H9 (cell line): ENCODE data around the gene ODF2. TPM values are rescaled to one million over a fixed set of nuclear protein-coding genes. Genes with fewer than 3 reads are reported as not detected.

Experiments
- DNase-seq: peaks from one replicate; pipeline ENCODE4 v3.0.0-alpha.2; 2017
- H2AFZ ChIP-seq: one replicate; pipeline ENCODE4 v1.6.1; 2013; ENCODE audit warnings: mild to moderate bottlenecking, low read length, control low read depth, moderate library complexity
- H2AK5ac ChIP-seq: 2 replicates; pipeline ENCODE4 v1.6.1; 2013; ENCODE audit warnings: low read length, control low read depth, mixed read lengths; ENCODE audit not compliant: insufficient read length
- H2BK120ac ChIP-seq: one replicate; pipeline ENCODE4 v1.6.1; 2013; ENCODE audit warnings: low read depth, mild to moderate bottlenecking, low read length, control low read depth, inconsistent platforms; ENCODE audit not compliant: poor library complexity, severe bottlenecking
- H2BK12ac ChIP-seq: 2 replicates; pipeline ENCODE4 v1.6.1; 2013; ENCODE audit warnings: low read length, control low read depth, mixed read lengths, low read depth; ENCODE audit not compliant: insufficient read length
- H2BK15ac ChIP-seq: 2 replicates; pipeline ENCODE4 v1.6.1; 2013; ENCODE audit warnings: low read depth, low read length, control low read depth
- H2BK20ac ChIP-seq: one replicate; pipeline ENCODE4 v1.6.1; 2013; ENCODE audit warnings: low read depth, mild to moderate bottlenecking, low read length, control low read depth, inconsistent platforms; ENCODE audit not compliant: poor library complexity, severe bottlenecking
- H2BK5ac ChIP-seq: 2 replicates; pipeline ENCODE4 v1.6.1; 2013; ENCODE audit warnings: low read length, control low read depth, mixed read lengths; ENCODE audit not compliant: insufficient read length
- H3K14ac ChIP-seq: 2 replicates; pipeline ENCODE4 v1.6.1; 2013; ENCODE audit warnings: low read length, control low read depth; ENCODE audit not compliant: insufficient read depth
- H3K18ac ChIP-seq: 2 replicates; pipeline ENCODE4 v1.6.1; 2013; ENCODE audit warnings: low read depth, mild to moderate bottlenecking, mixed read lengths, low read length, control low read depth; ENCODE audit not compliant: insufficient read length
- H3K23ac ChIP-seq: 2 replicates; pipeline ENCODE4 v1.6.1; 2013; ENCODE audit warnings: low read length, control low read depth, mixed read lengths, low read depth; ENCODE audit not compliant: insufficient read length
- H3K23me2 ChIP-seq: 2 replicates; pipeline ENCODE4 v1.6.1; 2013; ENCODE audit warnings: low read depth, mild to moderate bottlenecking, mixed read lengths, low read length, control low read depth; ENCODE audit not compliant: insufficient read length, poor library complexity, severe bottlenecking
- H3K27ac ChIP-seq: 2 replicates; pipeline ENCODE4 v1.5.1; 2013; ENCODE audit warnings: low read length, control low read depth, mixed read lengths, low read depth; ENCODE audit not compliant: insufficient read length
- H3K27me3 ChIP-seq: 2 replicates; pipeline ENCODE4 v1.6.1; 2013; ENCODE audit warnings: low read length, control low read depth, inconsistent platforms; ENCODE audit not compliant: insufficient read depth
- H3K4ac ChIP-seq: 2 replicates; pipeline ENCODE4 v1.6.1; 2013; ENCODE audit warnings: low read depth, mild to moderate bottlenecking, control low read depth, inconsistent platforms, low read length, moderate library complexity
- H3K4me1 ChIP-seq: 2 replicates; pipeline ENCODE4 v1.6.1; 2013; ENCODE audit warnings: low read length, control low read depth, inconsistent platforms; ENCODE audit not compliant: insufficient read depth
- H3K4me2 ChIP-seq: 2 replicates; pipeline ENCODE4 v1.6.1; 2013; ENCODE audit warnings: low read length, control low read depth, mixed read lengths; ENCODE audit not compliant: insufficient read length, insufficient read depth
- H3K56ac ChIP-seq: 2 replicates; pipeline ENCODE4 v1.6.1; 2013; ENCODE audit warnings: low read depth, mild to moderate bottlenecking, mixed read lengths, low read length, control low read depth; ENCODE audit not compliant: insufficient read length
- H3K79me1 ChIP-seq: 2 replicates; pipeline ENCODE4 v1.6.1; 2013; ENCODE audit warnings: low read depth, mild to moderate bottlenecking, moderate library complexity, low read length, control low read depth, inconsistent platforms; ENCODE audit not compliant: insufficient read depth, poor library complexity, severe bottlenecking
- H3K79me2 ChIP-seq: 2 replicates; pipeline ENCODE4 v1.6.1; 2013; ENCODE audit warnings: low read length, control low read depth, inconsistent platforms; ENCODE audit not compliant: insufficient read depth
- H3K9ac ChIP-seq: 2 replicates; pipeline ENCODE4 v1.6.1; 2013; ENCODE audit warnings: low read length, control low read depth, mixed read lengths; ENCODE audit not compliant: insufficient read length; ENCODE audit errors: extremely low read depth
- H3K9me3 ChIP-seq: one replicate; pipeline ENCODE4 v1.6.1; 2013; ENCODE audit warnings: low read depth, low read length, inconsistent platforms; ENCODE audit not compliant: control insufficient read depth
- H3T11ph ChIP-seq: one replicate; pipeline ENCODE4 v1.6.1; 2013; ENCODE audit warnings: mild to moderate bottlenecking, low read length, control low read depth, inconsistent platforms
- H4K20me1 ChIP-seq: one replicate; pipeline ENCODE4 v1.6.1; 2013; ENCODE audit not compliant: control insufficient read depth, insufficient read length, insufficient read depth
- H4K5ac ChIP-seq: 2 replicates; pipeline ENCODE4 v1.6.1; 2013; ENCODE audit warnings: low read depth, mild to moderate bottlenecking, mixed read lengths, low read length, control low read depth; ENCODE audit not compliant: insufficient read length
- H4K8ac ChIP-seq: replicated peaks from 2 replicates; pipeline ENCODE4 v1.6.1; 2013; ENCODE audit warnings: low read length, control low read depth, mixed read lengths, low read depth; ENCODE audit not compliant: insufficient read length
- H4K91ac ChIP-seq: 2 replicates; pipeline ENCODE4 v1.6.1; 2013; ENCODE audit warnings: low read depth, mild to moderate bottlenecking, moderate library complexity, mixed read lengths, low read length, control low read depth; ENCODE audit not compliant: insufficient read length
- H3K27ac Mint-ChIP-seq, 3 experiments: 2 replicates in 2 of 3; 3 replicates in 1 of 3; pipeline ENCODE4 v1.8.0; 2020 to 2021; ENCODE audit warnings: mixed read lengths in 3 of 3, mild to moderate bottlenecking in 1 of 3, moderate library complexity in 1 of 3
- H3K27me3 Mint-ChIP-seq: 2 replicates; pipeline ENCODE4 v1.8.0; 2021; ENCODE audit warnings: low read depth, mild to moderate bottlenecking, moderate library complexity, mixed read lengths
- H3K36me3 Mint-ChIP-seq, 3 experiments: 2 replicates in 2 of 3; 3 replicates in 1 of 3; pipeline ENCODE4 v1.8.0; 2020 to 2021; ENCODE audit warnings: low read depth in 3 of 3, mixed read lengths in 3 of 3; ENCODE audit not compliant: insufficient read depth in 1 of 3
- H3K4me1 Mint-ChIP-seq, 2 experiments: 2 replicates each; pipeline ENCODE4 v1.8.0; 2020; ENCODE audit warnings: mixed read lengths in 2 of 2
- H3K4me3 Mint-ChIP-seq, 2 experiments: 2 replicates in 1 of 2; 3 replicates in 1 of 2; pipeline ENCODE4 v1.8.0; 2020 to 2021; ENCODE audit warnings: mild to moderate bottlenecking in 2 of 2, mixed read lengths in 2 of 2, moderate library complexity in 1 of 2
- H3K9me3 Mint-ChIP-seq, 2 experiments: 2 replicates in 1 of 2; 3 replicates in 1 of 2; pipeline ENCODE4 v1.8.0; 2020; ENCODE audit warnings: mild to moderate bottlenecking in 2 of 2, mixed read lengths in 2 of 2, moderate library complexity in 1 of 2
- CTCF ChIP-seq: fragments of 200-600 bp; sonication (generic); conservative IDR thresholded peaks from 3 replicates; pipeline ENCODE4 v1.8.0; 2021; ENCODE audit warnings: antibody characterized with exemption, mild to moderate bottlenecking
- WGBS: extraction: QIAGEN DNeasy Blood & Tissue Kit; methylation state at CpG from one replicate; pipeline ENCODE4 v1.1.7; 2013; ENCODE audit warnings: missing lambda C conversion rate, low lambda C conversion rate, mixed read lengths; ENCODE audit not compliant: insufficient read length; ENCODE audit errors: extremely low coverage; 5-methylcytosine and 5-hydroxymethylcytosine counted together
- total RNA-seq: library from RNA; stranded (reverse); gene quantifications from 2 replicates; pipeline ENCODE4 v1.2.1, GENCODE V29; 2021

Gene ODF2
- total RNA-seq, 1 experiment from 2014 or later, result 16.7 TPM

DNA sequence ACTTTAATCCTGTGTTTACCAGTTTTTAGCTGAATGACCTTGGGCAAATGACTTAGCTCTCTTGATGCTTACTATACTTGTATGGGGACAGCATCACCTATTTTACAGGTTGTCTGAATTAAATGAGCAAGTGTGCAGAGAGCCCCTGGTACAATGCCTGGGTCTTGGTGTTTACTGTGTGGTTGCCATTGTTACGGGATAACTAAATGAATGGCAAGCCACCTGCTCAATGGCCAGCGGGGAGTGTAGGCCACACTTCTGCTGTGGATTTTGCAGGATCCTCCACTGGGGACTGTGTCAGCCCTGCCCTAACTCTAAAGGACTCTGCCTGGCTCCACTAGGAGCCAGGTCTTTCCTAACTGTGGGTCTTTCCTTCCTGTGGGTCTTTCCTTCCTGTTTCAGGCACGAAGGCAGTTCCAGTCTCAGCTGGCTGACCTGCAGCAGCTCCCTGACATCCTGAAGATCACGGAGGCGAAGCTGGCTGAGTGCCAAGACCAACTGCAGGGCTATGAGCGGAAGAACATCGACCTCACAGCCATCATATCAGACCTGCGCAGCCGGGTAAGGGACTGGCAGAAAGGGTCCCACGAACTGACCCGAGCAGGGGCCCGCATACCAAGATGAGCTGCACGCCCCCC, 38.4 kb downstream of the ODF2 start:
- Histone ChIP-seq H3K18ac (peak overlapping the region; percentile 46), H2BK5ac (no peak overlapping the region), H3K23ac (no peak overlapping the region), H3K9me3 (no peaks in the 10 kb centered on the region), H2BK120ac (no peak overlapping the region), H3K56ac (no peak overlapping the region), H3K14ac (no peak overlapping the region), H2BK15ac (no peak overlapping the region), H3K27ac (no peak overlapping the region), H2BK20ac (no peak overlapping the region), H3K79me2 (no peaks in the 10 kb centered on the region), H2AFZ (no peak overlapping the region), H3K4me2 (no peak overlapping the region), H3K4ac (no peak overlapping the region), H4K8ac (no peak overlapping the region), H2AK5ac (no peak overlapping the region), H3K79me1 (no peaks in the 10 kb centered on the region), H3K23me2 (no peaks in the 10 kb centered on the region), H3K27me3 (no peaks in the 10 kb centered on the region), H3K9ac (no peak overlapping the region), H4K20me1 (no peaks in the 10 kb centered on the region), H2BK12ac (no peak overlapping the region), H3T11ph (no peak overlapping the region), H3K4me1 (no peaks in the 10 kb centered on the region), H4K91ac (no peak overlapping the region), H4K5ac (no peak overlapping the region)
- Mint-ChIP-seq H3K27me3 (no peaks in the 10 kb centered on the region), H3K4me1 (0 out of 4 replicates have a peak, but pooled peaks cover 0 to 2% of the 10 kb centered on the region in 2 experiments), H3K36me3 (peaks cover 2 to 31% (median 13%) of the 10 kb centered on the region in 3 experiments; a peak in 4 of 7 replicates), H3K9me3 (no peaks in the 10 kb centered on the region), H3K27ac (no peak overlapping the region), H3K4me3 (no peak overlapping the region)
- no peak for DNase-seq
- TF ChIP-seq CTCF, result no peak
- no CpG with 5 or more reads among the region's 13 CpGs for WGBS
